Activated CD4-positive, alpha-beta T cell treated with anti-CD3 and anti-CD28 coated beads for 48 hours (primary cell): Measurements from ENCODE around the gene BRD9.
"Not testable (repeated sequence)": the region's sequence is repeated elsewhere in the genome, so short reads cannot be mapped to it uniquely, and the experiment has no call there.

Source experiments
- DNase-seq: peaks from one replicate; pipeline ENCODE4 v3.0.0-alpha.2; 2020

Gene BRD9

DNA sequence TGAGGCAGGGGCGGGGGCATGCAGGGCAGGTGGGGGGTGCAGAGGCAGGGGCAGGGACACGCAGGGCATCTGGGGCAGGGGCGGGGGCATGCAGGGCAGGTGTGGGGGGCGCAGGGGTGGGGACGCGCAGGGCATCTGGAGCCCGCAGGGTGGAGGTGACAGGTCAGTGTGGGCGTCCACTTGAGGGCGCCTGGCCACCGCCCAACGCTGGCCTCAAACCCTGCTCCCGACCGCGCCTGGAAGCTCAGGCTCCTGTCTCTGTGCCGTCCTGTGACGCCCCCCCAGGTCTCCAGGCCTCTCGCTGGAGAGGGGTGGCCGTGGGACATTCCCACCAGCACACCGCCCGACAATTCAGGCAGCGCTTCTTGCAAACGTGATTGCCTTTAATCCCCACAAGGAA lies 48.7 kb downstream of the BRD9 start:
- DNase-seq = not testable (repeated sequence)

GRCh38 chr5:843371-843770 lies 49.2 kb downstream of the BRD9 start:
- DNase-seq = not testable (repeated sequence)

GRCh38 chr5:842402-843221 lies 50.0 kb downstream of the BRD9 start:
- not testable (repeated sequence) for DNase-seq

- not testable (repeated sequence) for DNase-seq
Measured at GRCh38 chr5:841531-842401, 50.8 kb downstream of the BRD9 start.

DNA sequence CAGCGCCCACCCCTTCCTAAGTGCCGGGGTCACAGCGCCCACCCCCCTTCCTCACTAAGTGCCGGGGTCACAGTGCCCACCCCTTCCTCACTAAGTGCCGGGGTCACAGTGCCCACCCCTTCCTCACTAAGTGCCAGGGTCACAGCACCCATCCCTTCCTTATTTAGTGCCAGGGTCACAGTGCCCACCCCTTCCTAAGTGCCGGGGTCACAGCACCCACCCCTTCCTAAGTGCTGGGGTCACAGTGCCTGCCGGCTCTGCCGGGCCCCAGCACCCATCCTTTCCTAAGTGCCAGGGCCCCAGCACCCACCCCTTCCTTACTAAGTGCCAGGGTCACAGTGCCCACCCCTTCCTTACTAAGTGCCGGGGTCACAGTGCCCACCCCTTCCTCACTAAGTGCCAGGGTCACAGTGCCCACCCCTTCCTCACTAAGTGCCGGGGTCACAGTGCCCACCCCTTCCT lies 51.6 kb downstream of the BRD9 start:
- not testable (repeated sequence) for DNase-seq

GRCh38 chr5:840118-840973 lies 52.3 kb downstream of the BRD9 start:
- not testable (repeated sequence) for DNase-seq

GRCh38 chr5:838431-838851 lies 54.2 kb downstream of the BRD9 start:
- not testable (repeated sequence) for DNase-seq

- DNase-seq = not testable (repeated sequence)
Measured at GRCh38 chr5:837621-838121, 54.9 kb downstream of the BRD9 start.

- not testable (repeated sequence) for DNase-seq
Measured at GRCh38 chr5:835933-836612, 56.5 kb downstream of the BRD9 start.

DNA sequence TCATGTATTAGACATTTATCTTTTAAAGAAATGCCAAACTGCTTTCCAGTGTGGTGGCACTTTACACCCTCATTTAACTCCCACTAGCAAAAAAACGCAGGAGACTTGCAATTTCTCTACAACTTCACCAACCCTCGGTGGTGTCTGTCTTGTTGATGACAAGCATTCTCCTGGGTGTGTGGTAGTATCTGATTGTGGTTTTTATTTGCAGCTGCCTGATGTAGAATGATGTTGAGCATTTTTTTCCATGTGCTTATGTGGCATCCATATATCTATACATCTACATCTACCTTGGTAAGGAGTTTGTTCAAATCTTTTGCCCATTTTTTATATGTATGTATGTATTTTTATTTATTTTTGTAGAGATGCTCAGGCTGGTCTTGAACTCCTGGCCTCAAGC lies 58.6 kb downstream of the BRD9 start:
- not testable (repeated sequence) for DNase-seq

DNA sequence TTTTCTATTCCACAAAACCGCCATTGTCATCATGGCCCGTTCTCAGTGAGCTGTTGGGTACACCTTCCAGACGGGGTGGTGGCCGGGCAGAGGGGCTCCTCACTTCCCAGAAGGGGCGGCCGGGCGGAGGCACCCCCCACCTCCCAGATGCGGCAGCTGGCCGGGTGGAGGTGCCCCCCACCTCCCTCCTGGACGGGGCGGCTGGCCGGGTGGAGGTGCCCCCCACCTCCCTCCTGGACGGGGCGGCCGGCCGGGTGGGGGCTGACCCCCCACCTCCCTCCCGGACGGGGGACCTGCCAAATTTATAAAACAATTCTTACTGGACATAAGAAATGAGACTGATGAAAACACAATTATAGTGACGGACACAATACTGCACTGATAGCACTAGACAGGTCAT lies 64.4 kb downstream of the BRD9 start:
- not testable (repeated sequence) for DNase-seq

- DNase-seq = not testable (repeated sequence)
Measured at GRCh38 chr5:825544-825943, 67.1 kb downstream of the BRD9 start.

GRCh38 chr5:821504-821903 lies 71.1 kb downstream of the BRD9 start:
- no peak for DNase-seq

DNA sequence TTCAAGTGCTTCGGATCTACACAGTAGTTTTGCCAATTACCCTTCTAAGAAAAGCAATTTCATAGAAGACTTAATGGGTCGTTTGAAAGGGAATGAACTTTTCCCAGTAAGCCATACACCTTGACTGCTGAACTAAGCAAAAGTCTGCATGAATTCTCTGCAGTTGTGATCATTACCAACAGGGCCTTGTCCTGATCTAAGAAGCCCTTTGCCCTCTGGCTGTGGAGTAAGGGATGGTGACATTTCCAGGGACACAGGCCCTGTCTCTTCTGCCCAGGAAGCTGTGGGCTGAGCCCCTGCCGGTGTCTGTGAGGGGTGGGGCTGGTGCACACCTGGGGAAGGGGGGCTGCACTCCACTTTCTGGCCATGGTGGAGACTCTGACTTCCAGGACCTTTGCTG lies 72.4 kb downstream of the BRD9 start:
- DNase-seq = no peak

DNA sequence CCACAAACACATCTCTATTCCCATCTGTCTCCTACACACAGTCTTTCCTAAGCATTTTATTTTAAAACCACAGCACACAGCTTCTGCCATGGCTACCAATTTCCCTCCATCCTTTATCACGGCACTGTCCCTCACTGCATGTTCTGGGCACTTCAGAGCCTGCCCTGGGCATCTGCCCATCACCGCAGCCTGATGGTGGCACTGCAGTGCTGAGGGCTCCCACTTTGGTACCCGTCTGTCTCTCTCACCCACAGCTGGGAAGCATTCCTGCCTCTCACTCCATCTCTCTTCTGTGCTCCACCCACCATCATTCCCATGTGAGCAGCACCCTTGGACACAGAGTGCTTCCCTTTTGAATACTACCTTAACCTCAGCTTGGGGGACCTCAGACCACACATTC lies 73.5 kb downstream of the BRD9 start:
- no peak for DNase-seq

DNA sequence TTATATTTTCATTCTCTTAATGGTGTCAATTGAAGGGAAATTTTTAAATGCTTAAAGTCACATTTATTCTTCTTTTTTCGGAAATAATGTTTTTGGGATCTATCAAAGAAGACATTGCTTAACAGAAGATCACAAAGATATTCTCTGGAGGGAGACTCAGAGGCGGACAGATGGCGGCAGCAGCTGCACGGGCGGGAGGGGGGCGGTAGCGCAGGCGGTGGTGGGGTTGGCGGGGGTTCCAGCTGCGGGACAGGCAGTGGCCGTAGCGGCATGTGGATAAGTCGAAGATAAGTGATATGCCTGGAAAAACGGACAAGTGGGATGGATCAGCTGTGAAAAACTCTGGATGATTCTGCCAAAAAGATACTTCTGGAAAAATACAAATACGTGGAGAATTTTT lies 76.4 kb downstream of the BRD9 start:
- no peak for DNase-seq

DNA sequence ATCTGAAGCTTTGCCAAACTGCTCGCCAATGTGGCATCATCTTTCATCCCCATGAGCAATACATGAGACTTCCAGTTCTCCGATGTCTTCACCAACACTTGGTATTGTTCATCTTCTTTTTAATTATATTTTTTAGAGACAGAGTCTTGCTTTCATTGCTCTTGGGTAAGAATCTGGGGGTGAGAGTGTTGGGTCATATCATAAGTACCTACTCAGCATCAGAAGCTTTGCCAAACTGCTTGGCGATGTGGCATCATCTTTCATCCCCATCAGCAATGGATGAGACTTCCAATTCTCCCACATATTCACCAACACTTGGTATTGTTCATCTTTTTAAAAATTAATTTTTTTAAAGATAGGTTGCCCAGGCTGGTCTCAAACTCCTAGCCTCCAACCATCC lies 77.2 kb downstream of the BRD9 start:
- DNase-seq = no peak
